ENCODE data around the gene LAMA2. TPM values are rescaled to one million over a fixed set of nuclear protein-coding genes. Genes with fewer than 3 reads are reported as not detected.

LAMA2 gene
- total and polyA plus RNA-seq, 2 experiments from 2014 or later = 0.91 to 6.4 TPM

DNA sequence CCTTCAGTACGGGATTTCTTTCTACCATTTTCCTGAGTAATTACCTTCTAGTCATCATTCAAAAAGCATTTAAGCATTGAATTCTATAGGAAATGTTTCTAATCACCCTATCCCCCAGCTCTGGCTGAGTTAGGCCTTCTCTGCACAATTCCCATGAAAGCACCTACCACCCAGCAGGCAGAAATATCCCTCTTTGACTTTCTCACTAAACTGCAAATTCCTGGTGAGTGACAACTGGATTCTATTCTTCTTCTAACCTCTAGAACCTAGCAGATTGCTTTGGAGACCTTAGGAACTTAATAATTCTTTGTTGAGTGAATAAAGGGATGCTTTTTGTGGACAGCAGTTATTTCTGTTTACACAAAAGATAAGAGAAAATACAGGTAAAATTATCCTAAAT is 328.7 kb downstream of the LAMA2 start:
- Histone ChIP-seq H2AFZ (no peak overlapping the region), H3K4me2 (no peak overlapping the region), H3K4me1 (ENCODE audit: insufficient read depth) (no peaks in the 10 kb centered on the region), H3K36me3 (ENCODE audit: insufficient read depth) (no peaks in the 10 kb centered on the region), H3K79me2 (replicated peaks; ENCODE audit: insufficient read depth) (no peaks in the 10 kb centered on the region), H4K20me1 (replicated peaks; ENCODE audit: insufficient read depth) (no peaks in the 10 kb centered on the region), H3K4me3 (no peak overlapping the region), H3K27ac (ENCODE audit: low read depth) (no peak overlapping the region), H3K9me2 (ENCODE audit: insufficient read depth) (no peaks in the 10 kb centered on the region), H3F3A (replicated peaks; ENCODE audit: low read depth) (no peaks in the 10 kb centered on the region), H3K27me3 (ENCODE audit: insufficient read depth) (no peaks in the 10 kb centered on the region)
- Mint-ChIP-seq H3K9me3 (no peaks in the 10 kb centered on the region), H3K4me3 (no peak overlapping the region), H3K4me1 (peaks cover 3% of the 10 kb centered on the region; the same call in 1 of the 3 replicates), H3K27me3 (ENCODE audit: insufficient read depth, low read depth, poor library complexity) (no peaks in the 10 kb centered on the region), H3K36me3 (ENCODE audit: low read depth) (no peaks in the 10 kb centered on the region), H3K27ac (no peak overlapping the region)
- ATAC-seq (no peak), DNase-seq (ENCODE audit: low spot score) (no peak)
- TF ChIP-seq ZNF462 (CRISPR knock-in tag; IDR thresholded peaks at IDR 0.05) (no peak), REST (IDR thresholded peaks at IDR 0.05; ENCODE audit: unreplicated experiment) (no peak), POLR2AphosphoS5 (IDR thresholded peaks at IDR 0.05; ENCODE audit: low read depth) (no peak), ZNF331 (CRISPR knock-in tag; IDR thresholded peaks at IDR 0.05; ENCODE audit: low read depth) (no peak), EZH2 (IDR thresholded peaks at IDR 0.05; ENCODE audit: low read depth, unreplicated experiment) (no peak), ZNF114 (CRISPR knock-in tag; IDR thresholded peaks at IDR 0.05) (no peak), EZH2phosphoT487 (IDR thresholded peaks at IDR 0.05; ENCODE audit: unreplicated experiment) (no peak), JUNB (IDR thresholded peaks at IDR 0.05; ENCODE audit: unreplicated experiment) (no peak), CREB1 (CRISPR knock-in tag; IDR thresholded peaks at IDR 0.05; ENCODE audit: low read depth) (no peak), NANOG (IDR thresholded peaks at IDR 0.05; ENCODE audit: borderline replicate concordance) (no peak), STAT1 (IDR thresholded peaks at IDR 0.05; ENCODE audit: unreplicated experiment) (no peak)
- TF ChIP-seq, protein P1, sequence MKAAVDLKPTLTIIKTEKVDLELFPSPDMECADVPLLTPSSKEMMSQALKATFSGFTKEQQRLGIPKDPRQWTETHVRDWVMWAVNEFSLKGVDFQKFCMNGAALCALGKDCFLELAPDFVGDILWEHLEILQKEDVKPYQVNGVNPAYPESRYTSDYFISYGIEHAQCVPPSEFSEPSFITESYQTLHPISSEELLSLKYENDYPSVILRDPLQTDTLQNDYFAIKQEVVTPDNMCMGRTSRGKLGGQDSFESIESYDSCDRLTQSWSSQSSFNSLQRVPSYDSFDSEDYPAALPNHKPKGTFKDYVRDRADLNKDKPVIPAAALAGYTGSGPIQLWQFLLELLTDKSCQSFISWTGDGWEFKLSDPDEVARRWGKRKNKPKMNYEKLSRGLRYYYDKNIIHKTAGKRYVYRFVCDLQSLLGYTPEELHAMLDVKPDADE (IDR thresholded peaks at IDR 0.05) = no peak
- TF ChIP-seq, protein P2, sequence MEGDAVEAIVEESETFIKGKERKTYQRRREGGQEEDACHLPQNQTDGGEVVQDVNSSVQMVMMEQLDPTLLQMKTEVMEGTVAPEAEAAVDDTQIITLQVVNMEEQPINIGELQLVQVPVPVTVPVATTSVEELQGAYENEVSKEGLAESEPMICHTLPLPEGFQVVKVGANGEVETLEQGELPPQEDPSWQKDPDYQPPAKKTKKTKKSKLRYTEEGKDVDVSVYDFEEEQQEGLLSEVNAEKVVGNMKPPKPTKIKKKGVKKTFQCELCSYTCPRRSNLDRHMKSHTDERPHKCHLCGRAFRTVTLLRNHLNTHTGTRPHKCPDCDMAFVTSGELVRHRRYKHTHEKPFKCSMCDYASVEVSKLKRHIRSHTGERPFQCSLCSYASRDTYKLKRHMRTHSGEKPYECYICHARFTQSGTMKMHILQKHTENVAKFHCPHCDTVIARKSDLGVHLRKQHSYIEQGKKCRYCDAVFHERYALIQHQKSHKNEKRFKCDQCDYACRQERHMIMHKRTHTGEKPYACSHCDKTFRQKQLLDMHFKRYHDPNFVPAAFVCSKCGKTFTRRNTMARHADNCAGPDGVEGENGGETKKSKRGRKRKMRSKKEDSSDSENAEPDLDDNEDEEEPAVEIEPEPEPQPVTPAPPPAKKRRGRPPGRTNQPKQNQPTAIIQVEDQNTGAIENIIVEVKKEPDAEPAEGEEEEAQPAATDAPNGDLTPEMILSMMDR (conservative IDR thresholded peaks at IDR 0.05; ENCODE audit: low read depth in 2 of 2) = no peak
